ENCODE data around the gene YWHAH.

The YWHAH gene

DNA sequence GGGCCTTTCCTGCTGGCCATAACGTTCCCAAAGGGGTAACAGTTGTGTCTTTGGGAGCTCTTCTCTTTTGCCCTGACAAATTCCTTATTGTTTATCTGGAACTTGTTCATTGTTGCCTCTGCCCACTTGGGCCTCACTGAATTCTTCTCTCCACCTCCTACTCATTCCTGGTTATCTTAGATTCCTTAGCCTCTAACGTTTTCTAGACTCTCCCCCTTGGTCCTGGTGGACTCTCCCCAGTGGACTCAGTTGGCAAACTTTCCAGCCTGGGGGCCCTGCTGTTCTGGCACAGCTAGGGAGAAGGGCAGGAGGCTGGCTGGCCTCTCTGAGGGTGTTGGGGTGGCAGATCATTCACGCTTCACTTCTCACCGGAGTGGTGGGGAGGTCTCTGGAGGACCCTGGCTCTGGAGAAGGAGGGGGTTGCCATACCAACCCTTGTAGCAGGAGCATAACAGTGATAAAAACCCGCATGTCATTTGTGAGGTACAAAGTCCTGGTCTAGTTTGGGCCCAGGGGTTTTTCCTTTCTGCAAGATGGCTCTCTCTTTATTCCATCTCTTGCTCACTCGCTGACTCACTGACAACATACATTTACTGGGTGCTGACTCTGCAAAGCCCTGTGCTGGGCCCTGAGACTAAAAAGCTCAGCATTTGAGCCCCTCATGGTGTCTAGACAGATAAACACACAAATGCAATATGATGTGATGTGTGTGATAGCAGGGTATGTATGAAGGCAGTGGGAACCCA, 39.7 kb downstream of the YWHAH start:
- no peak for DNase-seq

DNA sequence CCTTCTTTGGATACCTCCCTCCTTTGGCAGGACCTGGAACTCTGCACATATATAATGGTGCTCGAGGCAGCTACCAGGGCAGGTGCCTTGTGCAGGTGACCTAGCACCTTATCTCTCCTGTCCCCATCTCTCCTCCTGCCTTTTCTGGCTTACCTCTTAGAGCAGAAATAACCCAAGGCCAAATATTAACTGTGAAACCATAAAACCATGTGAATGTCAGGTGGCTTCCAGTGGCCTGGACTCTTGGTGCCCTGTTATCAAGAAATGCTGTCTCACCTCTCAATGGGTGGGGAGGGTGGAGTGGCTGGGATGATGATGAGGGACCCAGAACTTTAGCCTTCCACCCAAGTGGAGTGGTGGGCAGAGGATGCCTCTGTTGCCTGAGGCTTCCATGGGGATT, 42.9 kb downstream of the YWHAH start:
- no peak for DNase-seq

DNA sequence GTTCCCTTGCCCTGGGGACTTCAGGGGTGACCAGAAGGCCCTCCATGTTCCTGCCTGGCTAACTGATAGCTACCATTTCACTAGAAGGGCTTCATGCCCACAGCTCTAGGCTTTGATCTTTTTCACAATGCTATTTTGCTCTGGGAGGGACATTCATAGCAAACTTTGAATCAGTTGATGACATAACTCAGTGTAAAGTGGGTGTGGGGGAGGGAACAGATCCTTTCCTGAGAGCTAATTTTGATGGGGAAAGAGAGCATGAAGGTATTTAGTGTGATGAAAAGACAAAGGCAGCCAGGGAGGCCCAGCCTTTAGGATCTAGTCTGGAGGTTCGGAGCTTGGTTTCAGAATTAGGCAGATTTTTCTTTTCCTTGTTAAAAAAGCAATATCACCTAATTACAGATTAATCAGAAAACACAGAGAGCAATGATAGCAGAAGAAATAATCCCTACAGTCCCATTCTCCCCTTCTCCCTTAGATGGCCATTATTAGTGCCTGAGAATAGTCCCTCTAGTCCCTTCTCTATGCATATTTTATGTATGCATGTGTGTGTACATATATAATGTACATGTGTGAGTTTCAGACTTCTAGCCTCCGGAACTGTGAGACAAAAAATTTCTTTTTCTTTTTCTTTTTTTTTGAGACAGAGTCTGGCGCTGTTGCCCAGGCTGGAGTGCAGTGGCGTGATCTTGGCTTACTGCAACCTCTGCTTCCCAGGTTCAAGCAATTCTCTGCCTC, 46.9 kb downstream of the YWHAH start:
- DNase-seq = no peak

DNA sequence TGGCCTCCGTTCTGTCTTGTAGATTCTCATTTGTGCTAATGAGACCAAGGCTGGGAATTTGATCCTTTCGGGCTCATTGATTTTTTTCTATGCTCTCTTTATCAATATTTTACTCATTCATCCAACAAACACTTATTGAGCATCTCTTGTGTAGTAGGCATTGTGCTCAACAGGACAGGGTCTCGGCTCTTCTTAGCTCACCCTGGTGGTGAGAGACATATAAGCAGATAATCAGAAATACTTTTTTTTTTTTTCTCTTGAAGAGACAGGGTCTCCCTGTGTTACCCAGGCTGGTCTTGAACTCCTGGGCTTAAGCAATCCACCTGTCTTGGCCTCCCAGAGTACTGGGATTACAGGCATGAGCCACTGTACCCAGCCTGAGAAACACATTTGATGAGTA, 50.7 kb downstream of the YWHAH start:
- no peak for DNase-seq

DNA sequence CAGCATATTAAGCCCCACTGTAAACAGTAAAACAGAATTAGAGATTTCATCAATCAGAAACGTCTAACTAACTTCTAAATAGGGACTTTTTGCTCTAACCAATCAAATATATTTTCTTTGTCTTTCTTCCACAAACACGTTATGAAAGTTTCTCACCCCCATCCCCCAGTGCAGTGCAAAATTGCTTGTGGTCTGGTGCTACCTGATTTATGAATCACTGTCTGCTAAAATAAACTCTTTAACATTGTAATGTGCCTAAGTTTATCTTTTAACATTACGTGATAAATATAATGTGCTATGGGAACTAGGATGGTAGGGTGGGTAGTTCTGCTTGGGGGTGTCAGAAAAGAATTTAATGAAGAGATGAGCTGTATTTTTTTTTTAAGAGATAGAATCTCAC, 51.5 kb downstream of the YWHAH start:
- no peak for DNase-seq

DNA sequence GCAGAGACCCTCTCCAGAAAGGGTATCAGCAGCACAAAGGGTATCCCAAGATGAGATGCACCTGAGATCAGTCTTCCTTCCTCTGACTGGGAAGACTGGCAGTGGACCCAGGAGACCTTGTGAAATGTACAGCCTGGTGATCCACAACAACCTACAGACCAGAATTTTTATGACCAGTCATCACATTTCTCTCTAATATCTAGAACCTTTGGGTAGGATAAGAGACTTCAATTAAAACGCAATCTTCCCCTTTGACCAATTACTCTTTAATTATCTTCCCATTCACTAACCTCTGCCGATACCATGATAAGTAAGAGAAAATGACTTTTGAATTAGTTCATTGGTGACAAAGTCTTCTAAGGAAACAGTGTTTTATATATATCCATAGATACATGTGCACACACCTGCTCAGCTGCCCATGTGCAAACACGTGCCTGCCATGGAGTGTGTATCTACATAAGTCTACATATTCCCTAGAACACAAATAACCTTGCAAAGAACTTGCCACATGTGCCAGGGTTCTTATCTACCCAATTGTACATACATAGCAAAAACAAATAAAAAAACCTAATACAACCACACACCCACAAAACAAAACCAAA, 54.5 kb downstream of the YWHAH start:
- no peak for DNase-seq

DNA sequence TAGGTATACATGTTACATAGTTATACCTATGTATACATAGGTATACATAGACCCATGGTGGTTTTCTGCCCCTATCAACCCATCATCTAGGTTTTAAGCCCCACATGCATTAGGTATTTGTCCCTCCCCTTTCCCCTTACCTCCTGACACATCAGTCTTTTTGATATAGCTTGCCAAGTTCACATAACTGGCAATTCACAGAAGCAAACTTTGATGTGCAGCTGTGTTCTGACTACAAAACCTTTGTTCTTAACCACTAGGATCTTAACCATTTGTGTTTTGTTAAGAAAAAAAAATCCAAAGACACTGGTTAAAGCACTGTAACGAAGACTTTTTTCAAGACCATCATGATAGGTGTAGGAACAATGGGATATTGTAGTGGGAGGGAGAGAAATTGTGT, 55.8 kb downstream of the YWHAH start:
- DNase-seq = no peak

DNA sequence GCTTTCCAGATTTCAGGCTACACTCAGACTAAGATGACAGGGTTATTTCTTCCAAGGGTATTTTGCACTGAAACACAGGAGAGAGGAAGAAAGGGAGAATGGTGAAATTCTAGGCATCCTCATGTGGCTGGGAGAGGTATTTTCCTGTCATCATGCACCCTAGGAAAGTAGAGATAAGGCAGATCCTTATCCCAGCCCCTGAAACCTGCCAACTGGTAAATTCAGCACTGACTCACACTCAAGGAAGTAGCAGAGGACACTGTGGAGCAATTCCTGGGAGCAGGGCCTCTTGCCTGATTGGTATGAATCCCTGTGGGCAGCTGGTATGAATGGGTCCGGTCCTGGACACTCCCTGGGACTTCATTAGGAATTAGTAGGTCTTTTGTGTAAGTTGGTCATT, 61.1 kb downstream of the YWHAH start:
- no peak for DNase-seq

Data from stimulated activated CD4-positive, alpha-beta T cell treated with anti-CD3 and anti-CD28 coated beads, Interleukin-4, amount 100 ng/mL, for 1 hour (primary cell).